HAP-1 (cell line): ENCODE measurements around the gene RBM10.
"Not testable (repeated sequence)": the region's sequence is repeated elsewhere in the genome, so short reads cannot be mapped to it uniquely, and the experiment has no call there.

Experiments used
- DNase-seq, 2 experiments: peaks; one replicate each; pipeline ENCODE4 v3.0.0-alpha.2; 2016 to 2020; ENCODE audit warnings: low spot score in 2 of 2
- H3K27me3 ChIP-seq: fragments of 250-450 bp; sonication (Bioruptor Pico); 2 replicates; pipeline ENCODE4 v1.5.1; 2020; ENCODE audit warnings: low read depth, mild to moderate bottlenecking, moderate library complexity
- H3K36me3 ChIP-seq: fragments of 250-450 bp; sonication (Bioruptor Pico); replicated peaks from 2 replicates; pipeline ENCODE4 v1.5.1; 2020; ENCODE audit warnings: mild to moderate bottlenecking
- H3K4me1 ChIP-seq: fragments of 250-450 bp; sonication (Bioruptor Pico); 2 replicates; pipeline ENCODE4 v1.5.1; 2020; ENCODE audit warnings: mild to moderate bottlenecking
- H3K4me3 ChIP-seq: fragments of 250-450 bp; sonication (Bioruptor Pico); 2 replicates; pipeline ENCODE4 v1.5.1; 2020; ENCODE audit warnings: mild to moderate bottlenecking, moderate library complexity
- H3K9me3 ChIP-seq: fragments of 250-450 bp; sonication (Bioruptor Pico); 2 replicates; pipeline ENCODE4 v1.5.1; 2020; ENCODE audit warnings: mild to moderate bottlenecking, moderate library complexity
- in situ Hi-C: fragments of 300-500 bp; cut with MboI; formaldehyde crosslinking; loops from 3 replicates; pipeline ENCODE4 v1.14.3; 2020; ENCODE audit warnings: low sequenced_read_pairs, inconsistent platforms, mixed read lengths

The RBM10 gene

GRCh38 chrX:47135650-47136049 is 9.4 kb upstream of the RBM10 start:
- H3K36me3 ChIP-seq = peaks cover 10% of the 10 kb centered on the region
- H3K4me1 ChIP-seq, H3K4me3 ChIP-seq, H3K27me3 ChIP-seq, DNase-seq, in situ Hi-C loops, H3K9me3 ChIP-seq: not testable (repeated sequence)

- H3K9me3 ChIP-seq = no peaks in the 10 kb centered on the region
- no peak overlapping the region for H3K4me3 ChIP-seq
- no peaks in the 10 kb centered on the region for H3K4me1 ChIP-seq
- peaks cover 29% of the 10 kb centered on the region for H3K36me3 ChIP-seq
- no peak for DNase-seq
- in situ Hi-C loops = no loop called here
- H3K27me3 ChIP-seq = no peaks in the 10 kb centered on the region
Observed at GRCh38 chrX:47138171-47138570, 6.8 kb upstream of the RBM10 start.

GRCh38 chrX:47143894-47144625 is 961 bp upstream of the RBM10 start:
- Histone ChIP-seq H3K36me3 (peaks cover 46% of the 10 kb centered on the region), H3K4me3 (peak overlapping the region; percentile 97), H3K9me3 (no peaks in the 10 kb centered on the region), H3K4me1 (no peaks in the 10 kb centered on the region), H3K27me3 (no peaks in the 10 kb centered on the region)
- in situ Hi-C loops = no loop called here
- peak in 1 of 2 experiments; percentile 40 for DNase-seq

GRCh38 chrX:47145395-47146120 is 537 bp downstream of the RBM10 start:
- DNase-seq = peak in 1 of 2 experiments; percentile 36
- H3K4me3 ChIP-seq = peak overlapping the region; percentile 97
- in situ Hi-C loops = no loop called here
- peaks cover 49% of the 10 kb centered on the region for H3K36me3 ChIP-seq
- H3K9me3 ChIP-seq = no peaks in the 10 kb centered on the region
- no peaks in the 10 kb centered on the region for H3K4me1 ChIP-seq
- H3K27me3 ChIP-seq = no peaks in the 10 kb centered on the region

GRCh38 chrX:47146121-47146935 is 1.3 kb downstream of the RBM10 start:
- no peak for DNase-seq
- Histone ChIP-seq H3K4me3 (peak overlapping the region; percentile 97), H3K9me3 (no peaks in the 10 kb centered on the region), H3K4me1 (no peaks in the 10 kb centered on the region), H3K36me3 (peaks cover 45% of the 10 kb centered on the region), H3K27me3 (no peaks in the 10 kb centered on the region)
- in situ Hi-C loops = no loop called here

- DNase-seq = no peak
- in situ Hi-C loops = no loop called here
- no peaks in the 10 kb centered on the region for H3K9me3 ChIP-seq
- H3K36me3 ChIP-seq = peaks cover 48% of the 10 kb centered on the region
- H3K4me1 ChIP-seq = no peaks in the 10 kb centered on the region
- peak overlapping the region; percentile 97 for H3K4me3 ChIP-seq
- H3K27me3 ChIP-seq = no peaks in the 10 kb centered on the region
Observed at GRCh38 chrX:47146936-47147859, 2.2 kb downstream of the RBM10 start.

- DNase-seq = no peak
- Histone ChIP-seq H3K4me3 (no peak overlapping the region), H3K4me1 (no peaks in the 10 kb centered on the region), H3K36me3 (peaks cover 56% of the 10 kb centered on the region), H3K27me3 (no peaks in the 10 kb centered on the region), H3K9me3 (no peaks in the 10 kb centered on the region)
- in situ Hi-C loops = no loop called here
Observed at GRCh38 chrX:47148946-47149345, 3.9 kb downstream of the RBM10 start.

- peaks cover 74% of the 10 kb centered on the region for H3K36me3 ChIP-seq
- in situ Hi-C loops = no loop called here
- no peaks in the 10 kb centered on the region for H3K4me1 ChIP-seq
- no peak overlapping the region for H3K4me3 ChIP-seq
- DNase-seq = no peak
- H3K27me3 ChIP-seq = no peaks in the 10 kb centered on the region
- H3K9me3 ChIP-seq = no peaks in the 10 kb centered on the region
Observed at GRCh38 chrX:47151435-47151834, 6.4 kb downstream of the RBM10 start.

GRCh38 chrX:47156611-47157520 is 11.8 kb downstream of the RBM10 start:
- Histone ChIP-seq H3K36me3 (peaks cover 70% of the 10 kb centered on the region), H3K4me3 (no peak overlapping the region), H3K27me3 (no peaks in the 10 kb centered on the region), H3K9me3 (no peaks in the 10 kb centered on the region), H3K4me1 (no peaks in the 10 kb centered on the region)
- in situ Hi-C loops = no loop called here
- DNase-seq = no peak

- Histone ChIP-seq H3K4me1 (no peaks in the 10 kb centered on the region), H3K27me3 (no peaks in the 10 kb centered on the region), H3K4me3 (no peak overlapping the region), H3K36me3 (peaks cover 70% of the 10 kb centered on the region), H3K9me3 (no peaks in the 10 kb centered on the region)
- in situ Hi-C loops = no loop called here
- DNase-seq = no peak
Observed at GRCh38 chrX:47158131-47158530, 13.1 kb downstream of the RBM10 start.

- Histone ChIP-seq H3K27me3 (no peaks in the 10 kb centered on the region), H3K36me3 (peaks cover 64% of the 10 kb centered on the region), H3K4me3 (no peak overlapping the region), H3K9me3 (no peaks in the 10 kb centered on the region), H3K4me1 (no peaks in the 10 kb centered on the region)
- in situ Hi-C loops = no loop called here
- DNase-seq = no peak
Observed at GRCh38 chrX:47158781-47159180, 13.8 kb downstream of the RBM10 start.

GRCh38 chrX:47160781-47161180 is 15.8 kb downstream of the RBM10 start:
- H3K27me3 ChIP-seq = no peaks in the 10 kb centered on the region
- in situ Hi-C loops = no loop called here
- H3K36me3 ChIP-seq = peaks cover 48% of the 10 kb centered on the region
- H3K9me3 ChIP-seq = no peaks in the 10 kb centered on the region
- no peaks in the 10 kb centered on the region for H3K4me1 ChIP-seq
- H3K4me3 ChIP-seq = no peak overlapping the region
- no peak for DNase-seq
